ENCODE results near the gene PLCB1. TPM values are rescaled to one million over a fixed set of nuclear protein-coding genes. Genes with fewer than 3 reads are reported as not detected.

The PLCB1 gene
- total and polyA plus RNA-seq, 2 experiments from 2014 or later, result 6.7 to 20.5 TPM

DNA sequence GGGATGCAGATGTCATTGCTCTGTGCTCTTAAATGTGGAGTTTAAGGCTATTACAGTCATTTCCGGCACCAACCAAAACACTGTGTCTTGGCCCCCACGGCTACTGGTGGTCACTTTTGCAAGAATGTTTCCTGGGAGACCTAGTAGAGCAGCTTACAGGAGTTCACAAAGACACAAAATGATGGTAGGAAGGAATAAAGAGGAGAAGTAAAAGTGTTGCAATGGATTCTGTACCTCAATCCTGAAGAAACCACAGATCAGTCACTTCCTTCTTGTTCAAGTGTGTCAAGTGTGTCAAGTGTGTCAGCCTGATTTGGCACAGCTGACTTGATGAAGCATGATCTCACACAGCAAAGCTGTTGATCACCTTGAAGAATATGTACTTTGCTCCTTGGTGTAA is 344.0 kb downstream of the PLCB1 start:
- no peak for DNase-seq (ENCODE audit: low spot score)
- H3K27me3 ChIP-seq, result no peaks in the 10 kb centered on the region
- H2AFZ ChIP-seq, result no peak overlapping the region
- no peaks in the 10 kb centered on the region for H3K4me1 ChIP-seq (ENCODE audit: insufficient read depth)
- H3K9me2 ChIP-seq (replicated peaks; ENCODE audit: insufficient read depth), result no peaks in the 10 kb centered on the region
- WGBS (ENCODE audit: low lambda C conversion rate, missing lambda C conversion rate), result 88% methylated on average over 2 of the region's 2 CpGs
- TF ChIP-seq EZH2 (IDR thresholded peaks at IDR 0.05; ENCODE audit: borderline replicate concordance), result no peak
- TF ChIP-seq, protein P1, sequence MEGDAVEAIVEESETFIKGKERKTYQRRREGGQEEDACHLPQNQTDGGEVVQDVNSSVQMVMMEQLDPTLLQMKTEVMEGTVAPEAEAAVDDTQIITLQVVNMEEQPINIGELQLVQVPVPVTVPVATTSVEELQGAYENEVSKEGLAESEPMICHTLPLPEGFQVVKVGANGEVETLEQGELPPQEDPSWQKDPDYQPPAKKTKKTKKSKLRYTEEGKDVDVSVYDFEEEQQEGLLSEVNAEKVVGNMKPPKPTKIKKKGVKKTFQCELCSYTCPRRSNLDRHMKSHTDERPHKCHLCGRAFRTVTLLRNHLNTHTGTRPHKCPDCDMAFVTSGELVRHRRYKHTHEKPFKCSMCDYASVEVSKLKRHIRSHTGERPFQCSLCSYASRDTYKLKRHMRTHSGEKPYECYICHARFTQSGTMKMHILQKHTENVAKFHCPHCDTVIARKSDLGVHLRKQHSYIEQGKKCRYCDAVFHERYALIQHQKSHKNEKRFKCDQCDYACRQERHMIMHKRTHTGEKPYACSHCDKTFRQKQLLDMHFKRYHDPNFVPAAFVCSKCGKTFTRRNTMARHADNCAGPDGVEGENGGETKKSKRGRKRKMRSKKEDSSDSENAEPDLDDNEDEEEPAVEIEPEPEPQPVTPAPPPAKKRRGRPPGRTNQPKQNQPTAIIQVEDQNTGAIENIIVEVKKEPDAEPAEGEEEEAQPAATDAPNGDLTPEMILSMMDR (IDR thresholded peaks at IDR 0.05; ENCODE audit: poor library complexity), result no peak
- H3K4me2 ChIP-seq, result no peak overlapping the region
- no peak overlapping the region for H3K27ac ChIP-seq
- H3K4me3 ChIP-seq, result no peak overlapping the region
- no peaks in the 10 kb centered on the region for H3K9me3 ChIP-seq (ENCODE audit: low read depth)
- no peaks in the 10 kb centered on the region for H3K36me3 ChIP-seq (replicated peaks; ENCODE audit: insufficient read depth, low read depth)
- H3K79me2 ChIP-seq, result no peaks in the 10 kb centered on the region
- no peaks in the 10 kb centered on the region for H4K20me1 ChIP-seq (ENCODE audit: insufficient read depth, poor library complexity, severe bottlenecking)

DNA sequence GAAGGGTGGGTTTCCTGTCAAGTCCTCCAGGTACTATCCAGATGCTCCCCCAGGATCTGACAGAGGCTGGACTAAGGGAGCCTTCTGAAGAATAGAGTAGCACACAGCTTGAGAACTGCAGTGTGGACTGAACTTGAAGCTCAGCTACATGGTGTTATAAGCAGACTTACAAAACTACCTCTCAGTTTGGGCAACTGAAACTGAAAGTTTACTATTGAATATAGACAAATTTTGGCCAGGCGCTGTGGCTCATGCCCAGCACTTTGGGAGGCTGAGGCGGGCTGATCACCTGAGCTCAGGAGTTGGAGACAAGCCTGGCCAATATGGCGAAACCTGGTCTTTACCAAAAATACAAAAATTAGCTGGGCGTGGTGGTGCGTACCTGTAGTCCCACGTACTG is 348.5 kb downstream of the PLCB1 start:
- no peaks in the 10 kb centered on the region for H3K4me1 ChIP-seq (ENCODE audit: insufficient read depth)
- H3K9me3 ChIP-seq (ENCODE audit: low read depth), result no peaks in the 10 kb centered on the region
- H3K27ac ChIP-seq, result no peak overlapping the region
- no peaks in the 10 kb centered on the region for H4K20me1 ChIP-seq (ENCODE audit: insufficient read depth, poor library complexity, severe bottlenecking)
- DNase-seq (ENCODE audit: low spot score), result no peak
- WGBS (ENCODE audit: low lambda C conversion rate, missing lambda C conversion rate), result 95% methylated on average over 6 of the region's 6 CpGs
- no peak overlapping the region for H3K4me3 ChIP-seq
- H3K9me2 ChIP-seq (replicated peaks; ENCODE audit: insufficient read depth), result no peaks in the 10 kb centered on the region
- TF ChIP-seq EZH2phosphoT487 (IDR thresholded peaks at IDR 0.05; ENCODE audit: low read depth, severe bottlenecking, unreplicated experiment) (no peak), EZH2 (IDR thresholded peaks at IDR 0.05; ENCODE audit: borderline replicate concordance) (no peak)
- TF ChIP-seq, protein P1 (IDR thresholded peaks at IDR 0.05; ENCODE audit: poor library complexity), result no peak
- no peaks in the 10 kb centered on the region for H3K36me3 ChIP-seq (replicated peaks; ENCODE audit: insufficient read depth, low read depth)
- H3K4me2 ChIP-seq, result no peak overlapping the region
- no peaks in the 10 kb centered on the region for H3K79me2 ChIP-seq
- H2AFZ ChIP-seq, result no peak overlapping the region
- H3K27me3 ChIP-seq, result no peaks in the 10 kb centered on the region

DNA sequence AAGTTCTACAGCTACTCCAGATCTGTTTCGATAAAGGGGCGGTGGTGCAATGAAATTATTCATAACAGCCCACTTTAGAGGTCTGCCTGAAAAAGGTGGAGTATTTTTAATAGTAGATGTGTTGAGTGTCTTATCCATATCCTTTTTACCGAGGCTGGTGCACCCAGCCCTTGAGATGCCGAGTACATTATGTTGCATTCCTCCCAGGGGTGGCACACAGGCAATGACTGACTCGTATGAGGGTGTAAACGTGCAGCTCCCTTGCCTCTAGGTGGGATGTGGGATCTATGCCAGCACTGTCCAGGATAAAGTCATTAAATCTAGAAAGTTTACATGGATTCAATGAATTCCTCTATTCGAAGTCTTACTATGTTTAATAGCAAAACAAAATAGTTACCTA is 355.6 kb downstream of the PLCB1 start:
- 84% methylated on average over 7 of the region's 7 CpGs for WGBS (ENCODE audit: low lambda C conversion rate, missing lambda C conversion rate)
- Histone ChIP-seq H3K9me2 (replicated peaks; ENCODE audit: insufficient read depth) (no peaks in the 10 kb centered on the region), H3K4me1 (ENCODE audit: insufficient read depth) (no peaks in the 10 kb centered on the region), H3K9me3 (ENCODE audit: low read depth) (no peaks in the 10 kb centered on the region), H3K79me2 (no peaks in the 10 kb centered on the region), H3K27ac (no peak overlapping the region), H3K36me3 (replicated peaks; ENCODE audit: insufficient read depth, low read depth) (no peaks in the 10 kb centered on the region), H3K4me3 (no peak overlapping the region), H3K27me3 (no peaks in the 10 kb centered on the region), H4K20me1 (ENCODE audit: insufficient read depth, poor library complexity, severe bottlenecking) (no peaks in the 10 kb centered on the region), H3K4me2 (no peak overlapping the region), H2AFZ (no peak overlapping the region)
- TF ChIP-seq EZH2phosphoT487 (IDR thresholded peaks at IDR 0.05; ENCODE audit: low read depth, severe bottlenecking, unreplicated experiment) (no peak), EZH2 (IDR thresholded peaks at IDR 0.05; ENCODE audit: borderline replicate concordance) (no peak)
- TF ChIP-seq, protein P1 (IDR thresholded peaks at IDR 0.05; ENCODE audit: poor library complexity), result no peak
- no peak for DNase-seq (ENCODE audit: low spot score)

All from hepatocyte (in vitro differentiated cells).